T-cell (primary cell): ENCODE results near the gene FPGS. TPM values are rescaled to one million over a fixed set of nuclear protein-coding genes. Genes with fewer than 3 reads are reported as not detected.

Experiments used
- ATAC-seq, 4 experiments: fragments of 200-7000 bp in 3 of 4; fragments of 150-1000 bp in 1 of 4; cut with Tn5 transposase; replicated peaks in 1 of 4; 1 replicate in 3 of 4; 2 replicates in 1 of 4; pipeline ENCODE4 v1.10.0; 2021; ENCODE audit warnings: moderate library complexity in 3 of 4, mild to moderate bottlenecking in 2 of 4, moderate number of reproducible peaks in 1 of 4
- CTCF ChIA-PET, 2 donors: fragments of 300-600 bp; sonication (Branson Sonifier 250); formaldehyde crosslinking; loops; one replicate each; lab custom pipeline; 2022; ENCODE audit warnings: antibody characterized with exemption in 2 of 2; lab: Charles Lee
- POLR2A ChIA-PET, 2 donors: fragments of 300-600 bp; sonication (Branson Sonifier 250); formaldehyde crosslinking; loops; one replicate each; lab custom pipeline; 2022; ENCODE audit warnings: antibody characterized with exemption in 2 of 2; lab: Charles Lee
- DNase-seq, 35 experiments: peaks; one replicate each; pipeline versions ENCODE4 v3.0.0 to v3.0.0-alpha.2; 2013 to 2023
- H3K27ac ChIP-seq: one replicate; pipeline ENCODE4 v1.5.1; 2013; ENCODE audit warnings: low read length
- H3K27me3 ChIP-seq, 2 experiments: replicated peaks in 1 of 2; 1 replicate in 1 of 2; 2 replicates in 1 of 2; pipeline versions ENCODE4 v1.6.1 to v1.7.0; 2013; ENCODE audit warnings: low read length in 1 of 2, mixed read lengths in 1 of 2; ENCODE audit not compliant: control insufficient read depth in 2 of 2, insufficient read depth in 2 of 2; ENCODE audit errors: extremely low read depth in 1 of 2
- H3K36me3 ChIP-seq, 2 donors: 1 replicate in 1 of 2; 2 replicates in 1 of 2; pipeline versions ENCODE4 v1.6.1 to v1.7.0; 2013; ENCODE audit warnings: low read length in 1 of 2; ENCODE audit not compliant: control insufficient read depth in 2 of 2, insufficient read depth in 1 of 2; ENCODE audit errors: extremely low read depth in 1 of 2
- H3K4me1 ChIP-seq, 2 experiments: 1 replicate in 1 of 2; 2 replicates in 1 of 2; pipeline versions ENCODE4 v1.6.1 to v1.7.0; 2013; ENCODE audit warnings: low read length in 2 of 2, mixed read lengths in 1 of 2; ENCODE audit not compliant: insufficient read depth in 2 of 2, control insufficient read depth in 1 of 2; ENCODE audit errors: extremely low read depth in 1 of 2
- H3K4me3 ChIP-seq, 2 donors: 1 replicate in 1 of 2; 2 replicates in 1 of 2; pipeline versions ENCODE4 v1.5.1 to v1.7.0; 2013; ENCODE audit warnings: mild to moderate bottlenecking in 2 of 2, low read length in 1 of 2, moderate library complexity in 1 of 2; ENCODE audit not compliant: control insufficient read depth in 1 of 2; ENCODE audit errors: extremely low read depth in 1 of 2
- H3K9me3 ChIP-seq: 2 replicates; pipeline ENCODE4 v1.7.0; 2013
- H3K27ac Mint-ChIP-seq, 2 donors: one replicate each; pipeline ENCODE4 v1.8.0; 2020 to 2021; ENCODE audit warnings: mild to moderate bottlenecking in 2 of 2, mixed read lengths in 2 of 2
- H3K27me3 Mint-ChIP-seq, 2 donors: one replicate each; pipeline ENCODE4 v1.8.0; 2021 to 2022; ENCODE audit warnings: mixed read lengths in 2 of 2
- H3K36me3 Mint-ChIP-seq: one replicate; pipeline ENCODE4 v1.8.0; 2021; ENCODE audit warnings: mixed read lengths
- H3K4me1 Mint-ChIP-seq, 3 donors: one replicate each; pipeline ENCODE4 v1.8.0; 2020 to 2022; ENCODE audit warnings: mixed read lengths in 3 of 3, mild to moderate bottlenecking in 1 of 3
- H3K4me3 Mint-ChIP-seq, 3 donors: one replicate each; pipeline ENCODE4 v1.8.0; 2020 to 2022; ENCODE audit warnings: mild to moderate bottlenecking in 3 of 3, mixed read lengths in 3 of 3, moderate library complexity in 3 of 3
- H3K9me3 Mint-ChIP-seq, 3 donors: one replicate each; pipeline ENCODE4 v1.8.0; 2020 to 2022; ENCODE audit warnings: mixed read lengths in 3 of 3
- whole genome bisulfite sequencing: methylation state at CpG from one replicate; pipeline ENCODE4 v1.1.5; 2013; ENCODE audit warnings: missing lambda C conversion rate; ENCODE audit not compliant: insufficient coverage; 5-methylcytosine and 5-hydroxymethylcytosine counted together
- total RNA-seq, 35 experiments: library from RNA in 6 of 35; stranded (reverse) in 6 of 35; fragments of 120-200 nt in 1 of 35; gene quantifications; one replicate each; pipeline versions ENCODE4 v1.2.1 to v1.2.4 and lab custom pipeline; 2013 to 2026

FPGS gene
- total RNA-seq (100 to 1,000 TPM in 3 of 5 donors, 10 to 100 TPM in 2; 78.4 to 151 (median 139) TPM), total RNA-seq (lab: John Stamatoyannopoulos, UW) (52.4 to 104 (median 73.4) reads per million in 29 experiments)
- 49.4 TPM for total RNA-seq (2013)

GRCh38 chr9:127802576-127803443 is at the start of gene FPGS:
Gene FPGS, plus strand, starts transcription at chr9:127802882. Its CDS starts 43 bp downstream, at chr9:127802925.
- Mint-ChIP-seq H3K27me3 (no peaks in the 10 kb centered on the region), H3K27ac (peak within 1 kb of the TSS; percentile 89 to 93), H3K9me3 (no peaks in the 10 kb centered on the region), H3K36me3 (peaks cover 14% of the 10 kb centered on the region), H3K4me3 (peak within 1 kb of the TSS; percentile 92 to 95 (median 93)), H3K4me1 (peaks cover 19 to 31% (median 29%) of the 10 kb centered on the region in 3 donors)
- POLR2A ChIA-PET, result interaction anchor here in 1 of 2 donors (1.1 kb wide), 1 partner anchor 191 kb away, joined by 3 read pairs; the partner anchor contains the start of gene STXBP1
- ATAC-seq (peak; percentile 86 to 90 (median 87)), DNase-seq (peak; percentile 64 to 89 (median 78))
- Histone ChIP-seq H3K27me3 (no peaks in the 10 kb centered on the region), H3K9me3 (no peaks in the 10 kb centered on the region), H3K27ac (peak within 1 kb of the TSS; percentile 79), H3K36me3 (peaks cover 10 to 28% of the 10 kb centered on the region in 2 donors), H3K4me3 (peak within 1 kb of the TSS; percentile 84 to 91), H3K4me1 (peaks cover 4 to 30% of the 10 kb centered on the region in 2 experiments)
- CTCF ChIA-PET, result interaction anchor here in 1 of 2 donors (0.6 kb wide), 1 partner anchor 67 kb away, joined by 14 read pairs; no protein-coding TSS in a partner anchor
- WGBS, result under 1% methylated on average over 65 of the region's 83 CpGs

- no peak overlapping the region for H3K4me3 Mint-ChIP-seq
- H3K9me3 Mint-ChIP-seq, result no peaks in the 10 kb centered on the region
- peaks cover 11 to 19% (median 15%) of the 10 kb centered on the region in 3 donors for H3K4me1 Mint-ChIP-seq
- Histone ChIP-seq H3K9me3 (no peaks in the 10 kb centered on the region), H3K27ac (no peak overlapping the region), H3K4me3 (no peak overlapping the region), H3K36me3 (peaks cover 14 to 77% of the 10 kb centered on the region in 2 donors), H3K27me3 (no peaks in the 10 kb centered on the region), H3K4me1 (peaks cover 0 to 5% of the 10 kb centered on the region in 2 experiments)
- H3K27ac Mint-ChIP-seq, result no peak overlapping the region
- H3K27me3 Mint-ChIP-seq, result no peaks in the 10 kb centered on the region
- POLR2A ChIA-PET, result no interaction called here
- no peak for ATAC-seq
- peaks cover 20% of the 10 kb centered on the region for H3K36me3 Mint-ChIP-seq
- DNase-seq, result no peak
- 94% methylated on average over 5 of the region's 8 CpGs for WGBS
- CTCF ChIA-PET, result no interaction called here
Measured at GRCh38 chr9:127753148-127753547, 49.5 kb upstream of the FPGS start.

- 100% methylated on average over 2 of the region's 8 CpGs for WGBS
- peaks cover 14 to 77% of the 10 kb centered on the region in 2 donors for H3K36me3 ChIP-seq
- peaks cover 22% of the 10 kb centered on the region for H3K36me3 Mint-ChIP-seq
- no peaks in the 10 kb centered on the region for H3K9me3 Mint-ChIP-seq
- ATAC-seq (no peak), DNase-seq (no peak)
- POLR2A ChIA-PET, result no interaction called here
- peaks cover 11 to 17% (median 16%) of the 10 kb centered on the region in 3 donors for H3K4me1 Mint-ChIP-seq
- no peak overlapping the region for H3K27ac ChIP-seq
- CTCF ChIA-PET, result interaction anchor here in 1 of 2 donors (0.5 kb wide), 1 partner anchor 163 kb away, joined by 3 read pairs; the partner anchor contains the start of gene ST6GALNAC4
- H3K27me3 ChIP-seq, result no peaks in the 10 kb centered on the region
- no peaks in the 10 kb centered on the region for H3K27me3 Mint-ChIP-seq
- no peak overlapping the region for H3K4me3 ChIP-seq
- no peaks in the 10 kb centered on the region for H3K9me3 ChIP-seq
- no peak overlapping the region for H3K4me3 Mint-ChIP-seq
- peaks cover 0 to 5% of the 10 kb centered on the region in 2 experiments for H3K4me1 ChIP-seq
- H3K27ac Mint-ChIP-seq, result no peak overlapping the region
Measured at GRCh38 chr9:127753622-127754021, 49.1 kb upstream of the FPGS start.

GRCh38 chr9:127754099-127755060 is 48.3 kb upstream of the FPGS start:
- H3K4me1 Mint-ChIP-seq, result peaks cover 13 to 20% (median 19%) of the 10 kb centered on the region in 3 donors
- WGBS, result 95% methylated on average over 71 of the region's 86 CpGs
- ChIA-PET POLR2A (no interaction called here), CTCF (interaction anchor here in 1 of 2 donors (0.5 kb wide), 1 partner anchor 162 kb away, joined by 3 read pairs; the partner anchor contains the start of gene ST6GALNAC4)
- Histone ChIP-seq H3K27ac (no peak overlapping the region), H3K9me3 (no peaks in the 10 kb centered on the region), H3K4me1 (peaks cover 0 to 5% of the 10 kb centered on the region in 2 experiments), H3K36me3 (peaks cover 18 to 77% of the 10 kb centered on the region in 2 donors), H3K27me3 (no peaks in the 10 kb centered on the region), H3K4me3 (no peak overlapping the region)
- no peak overlapping the region for H3K27ac Mint-ChIP-seq
- H3K27me3 Mint-ChIP-seq, result no peaks in the 10 kb centered on the region
- peaks cover 24% of the 10 kb centered on the region for H3K36me3 Mint-ChIP-seq
- ATAC-seq, result no peak
- no peaks in the 10 kb centered on the region for H3K9me3 Mint-ChIP-seq
- no peak overlapping the region for H3K4me3 Mint-ChIP-seq
- DNase-seq, result no peak

GRCh38 chr9:127755061-127756060 is 47.3 kb upstream of the FPGS start:
- Histone ChIP-seq H3K36me3 (peaks cover 20 to 76% of the 10 kb centered on the region in 2 donors), H3K27me3 (no peaks in the 10 kb centered on the region), H3K27ac (no peak overlapping the region), H3K9me3 (no peaks in the 10 kb centered on the region), H3K4me1 (peaks cover 0 to 5% of the 10 kb centered on the region in 2 experiments), H3K4me3 (no peak overlapping the region)
- Mint-ChIP-seq H3K4me3 (no peak overlapping the region), H3K9me3 (no peaks in the 10 kb centered on the region), H3K36me3 (peaks cover 20% of the 10 kb centered on the region), H3K27me3 (no peaks in the 10 kb centered on the region), H3K27ac (no peak overlapping the region), H3K4me1 (peaks cover 11 to 20% (median 17%) of the 10 kb centered on the region in 3 donors)
- ChIA-PET CTCF (no interaction called here), POLR2A (no interaction called here)
- DNase-seq (no peak), ATAC-seq (no peak)
- WGBS, result 96% methylated on average over 33 of the region's 61 CpGs
